Right renal pelvis (tissue), 4 donors: ENCODE data around the gene PPARGC1A. TPM values are rescaled to one million over a fixed set of nuclear protein-coding genes. Genes with fewer than 3 reads are reported as not detected.
A peak's percentile ranks its signal among the peaks of the same experiment; 100 is the strongest.

Source experiments
- DNase-seq, 4 donors: peaks; one replicate each; pipeline ENCODE4 v3.0.0-alpha.2; 2013; ENCODE audit warnings: low read depth in 4 of 4, low spot score in 3 of 4, missing footprints in 1 of 4
- polyA plus RNA-seq, 4 donors: library from polyadenylated mRNA; unstranded; fragments of 120-200 nt; gene quantifications; one replicate each; pipeline ENCODE4 v1.2.1, GENCODE V29; 2013; ENCODE audit not compliant: insufficient read length in 4 of 4

The PPARGC1A gene
- polyA plus RNA-seq, 4 donors: 25.0 to 35.5 (median 34.2) TPM

DNA sequence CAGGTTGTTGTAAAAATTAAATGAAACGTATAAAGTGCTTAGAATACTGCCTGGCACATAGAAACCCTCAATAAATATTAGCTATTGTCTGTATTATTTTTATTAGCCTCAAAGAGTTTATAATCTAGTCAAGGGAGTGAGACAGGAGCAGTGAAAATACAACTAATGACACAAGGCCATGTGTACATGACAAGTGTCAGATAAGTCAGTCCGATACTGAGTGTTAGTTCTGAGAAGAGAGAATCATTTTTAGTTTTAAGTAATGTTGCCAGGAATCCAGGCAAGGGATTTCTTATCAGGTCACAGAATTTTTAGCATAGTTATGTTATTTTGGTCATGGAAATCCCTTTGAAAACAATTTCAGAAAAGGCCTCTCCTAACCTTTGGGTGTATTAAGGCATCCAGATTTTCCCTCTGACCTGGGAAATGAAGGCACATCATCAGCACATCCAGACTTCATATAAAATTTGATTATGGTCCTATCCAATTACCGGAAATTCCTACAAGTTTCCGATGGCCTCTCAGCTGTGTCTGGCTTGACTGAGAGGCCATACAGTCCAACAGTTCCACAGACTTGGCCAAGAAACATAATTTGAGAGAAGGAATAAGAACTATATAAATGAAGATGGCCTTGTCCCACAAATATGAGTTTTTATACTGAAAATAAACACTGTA lies 35.7 kb downstream of the PPARGC1A start:
- DNase-seq: no peak

DNA sequence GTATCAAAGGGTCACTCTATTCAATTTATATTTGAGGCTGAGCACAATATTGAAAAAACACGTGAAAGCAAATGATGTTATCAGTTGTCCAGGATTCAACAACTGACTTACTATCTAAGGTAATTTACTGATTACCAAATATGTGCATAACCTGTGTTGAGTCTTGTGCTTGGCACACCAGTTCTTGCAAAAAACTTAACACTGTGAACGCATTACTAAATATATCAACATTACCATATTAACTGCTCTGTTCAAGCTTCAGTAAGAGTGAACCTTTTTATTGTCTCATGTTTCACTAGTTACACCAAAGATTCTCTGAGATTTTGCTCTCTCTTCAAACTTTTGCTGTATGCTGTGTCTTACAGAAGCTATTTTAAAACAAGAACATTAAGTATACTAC lies 38.4 kb downstream of the PPARGC1A start:
- DNase-seq: no peak

DNA sequence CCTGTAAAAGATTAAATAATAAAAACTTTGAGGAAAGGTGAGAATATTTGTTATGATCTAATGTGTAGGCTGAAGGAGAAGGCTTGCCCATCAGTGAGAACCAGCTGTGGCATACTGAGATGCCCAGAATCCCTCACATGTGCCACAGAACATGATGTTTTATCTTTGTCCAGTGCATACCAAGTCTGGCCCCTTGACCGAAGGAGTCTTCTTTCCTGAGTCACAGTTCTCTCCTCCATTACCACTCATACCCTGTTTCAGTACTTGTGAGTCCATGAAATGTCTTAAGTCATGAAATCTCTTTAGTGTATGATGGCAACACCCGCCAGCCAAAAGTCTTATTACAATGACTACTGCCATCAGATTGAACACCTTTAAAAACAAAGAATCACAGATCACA lies 42.7 kb downstream of the PPARGC1A start:
- DNase-seq: no peak

DNA sequence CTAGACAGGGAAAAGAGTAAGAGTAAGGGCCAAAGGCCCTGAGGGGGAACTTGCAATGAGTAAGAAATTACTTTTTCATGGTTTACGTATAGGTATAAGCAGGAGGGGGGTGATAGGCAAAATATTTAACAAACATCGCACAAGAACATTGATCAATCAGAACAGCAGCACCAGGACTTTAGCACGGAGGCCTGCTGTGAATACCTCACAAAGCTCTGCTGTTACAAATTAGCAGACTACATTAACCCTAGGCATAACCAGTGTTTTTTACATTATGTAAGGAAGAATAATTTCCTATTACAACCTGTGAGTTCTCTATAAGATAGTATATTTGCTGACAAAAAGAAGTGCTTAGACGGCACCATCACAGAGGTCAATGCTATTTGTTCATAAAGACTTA lies 44.9 kb downstream of the PPARGC1A start:
- DNase-seq: no peak

DNA sequence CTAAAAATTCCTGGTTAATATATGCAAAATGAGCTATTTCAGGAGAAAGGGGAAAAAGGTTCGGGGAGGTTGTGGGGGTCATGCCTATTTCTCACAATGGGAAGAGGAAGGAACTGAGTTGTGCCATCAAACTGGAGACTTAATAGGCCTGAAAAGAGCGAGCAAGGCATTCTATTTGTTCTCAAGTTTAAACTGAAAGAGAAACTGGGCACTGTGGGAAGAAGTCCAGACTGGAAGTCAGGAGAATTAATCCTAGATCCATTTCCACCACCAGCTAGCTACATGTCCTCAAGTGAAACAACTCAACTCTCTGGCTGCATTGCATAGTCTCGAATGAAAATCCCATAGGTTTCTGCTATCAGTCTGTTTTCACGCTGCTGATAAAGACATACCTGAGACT lies 50.6 kb downstream of the PPARGC1A start:
- no peak for DNase-seq

DNA sequence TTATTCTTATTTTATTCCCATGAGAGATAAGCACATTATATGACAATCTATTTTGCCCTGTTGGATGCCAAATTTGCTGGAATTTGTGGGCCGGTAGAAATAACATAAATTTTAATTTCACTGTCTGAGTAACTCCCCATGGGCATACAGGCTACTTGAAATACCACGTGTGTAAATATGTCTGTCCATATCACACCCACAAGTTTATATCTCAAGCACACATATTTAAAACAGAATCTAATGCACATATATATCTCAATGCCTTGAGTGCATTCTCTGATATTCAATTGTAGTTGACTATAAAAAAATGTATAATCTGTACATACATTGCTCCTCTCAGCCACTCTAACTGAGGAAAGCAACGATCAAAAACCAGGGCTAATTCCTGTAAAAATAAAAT lies 51.2 kb downstream of the PPARGC1A start:
- no peak for DNase-seq

DNA sequence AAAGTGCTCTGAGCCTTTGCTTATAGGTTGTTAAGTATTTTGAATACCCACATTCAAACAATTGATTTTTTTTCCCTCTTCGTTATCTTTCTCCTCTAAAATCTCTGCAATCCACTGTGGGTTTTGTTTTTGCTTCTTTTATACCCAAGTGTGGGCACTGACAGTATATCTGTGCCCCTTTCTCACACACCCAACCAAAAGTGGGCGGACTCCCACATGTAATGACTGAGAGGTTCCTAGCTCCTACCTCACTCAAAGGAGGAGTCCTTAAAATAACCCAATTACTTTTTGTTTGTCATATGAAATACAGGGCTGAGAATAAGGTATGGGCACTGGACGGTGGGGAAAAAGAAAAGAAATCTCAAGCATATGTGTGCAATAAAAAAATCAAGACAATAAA lies 51.7 kb downstream of the PPARGC1A start:
- DNase-seq: no peak

DNA sequence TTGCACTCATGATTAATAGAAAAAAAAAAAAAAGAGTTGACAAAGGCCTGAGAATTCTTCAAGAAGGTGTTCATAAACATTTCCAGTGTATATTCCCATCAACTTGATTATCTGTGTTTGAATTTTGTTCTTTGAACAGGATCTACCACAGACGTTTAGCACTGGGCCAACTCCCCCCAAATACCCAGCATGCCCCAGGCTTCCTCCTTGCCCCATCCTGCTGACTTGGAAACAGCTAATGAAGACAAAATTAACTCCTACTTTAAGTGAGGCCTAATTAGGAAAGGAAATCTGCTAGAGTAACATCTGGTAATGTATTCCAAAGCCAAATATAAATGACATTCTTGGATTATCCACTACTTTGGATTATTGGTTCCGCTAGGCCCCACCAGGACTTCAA lies 52.5 kb downstream of the PPARGC1A start:
- no peak for DNase-seq

DNA sequence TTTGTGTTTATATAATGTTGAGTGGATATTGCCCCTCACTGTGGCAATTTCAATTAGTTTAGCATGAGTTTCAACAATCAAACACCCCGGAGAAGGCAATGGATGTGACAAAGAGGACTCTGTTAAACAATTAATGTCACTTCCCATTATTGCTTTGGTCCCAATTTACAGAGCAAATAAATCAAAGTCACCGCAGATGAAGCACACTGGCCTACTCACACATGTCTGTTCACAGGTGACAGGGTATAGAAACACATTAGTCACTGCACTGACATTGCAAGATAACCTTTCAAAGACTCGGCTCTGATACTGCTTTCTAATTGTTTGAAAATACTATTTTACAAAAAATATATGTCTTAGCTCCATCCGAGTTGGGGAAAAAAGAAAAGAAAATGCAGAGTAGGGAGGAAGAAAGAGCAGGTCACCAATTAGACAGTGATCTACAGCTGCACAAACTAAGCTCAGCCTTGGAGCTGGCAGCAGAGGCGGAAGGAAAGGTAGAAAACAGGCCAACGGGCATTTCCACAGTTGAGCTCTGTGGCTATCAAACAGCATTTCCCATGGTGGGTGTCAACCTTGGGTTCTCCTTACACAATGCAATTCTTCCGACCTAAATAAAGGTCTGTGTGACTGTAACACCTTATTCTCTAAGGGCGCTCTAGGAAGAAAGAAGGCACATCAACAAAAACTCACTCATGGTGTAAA lies 53.9 kb downstream of the PPARGC1A start:
- no peak for DNase-seq

DNA sequence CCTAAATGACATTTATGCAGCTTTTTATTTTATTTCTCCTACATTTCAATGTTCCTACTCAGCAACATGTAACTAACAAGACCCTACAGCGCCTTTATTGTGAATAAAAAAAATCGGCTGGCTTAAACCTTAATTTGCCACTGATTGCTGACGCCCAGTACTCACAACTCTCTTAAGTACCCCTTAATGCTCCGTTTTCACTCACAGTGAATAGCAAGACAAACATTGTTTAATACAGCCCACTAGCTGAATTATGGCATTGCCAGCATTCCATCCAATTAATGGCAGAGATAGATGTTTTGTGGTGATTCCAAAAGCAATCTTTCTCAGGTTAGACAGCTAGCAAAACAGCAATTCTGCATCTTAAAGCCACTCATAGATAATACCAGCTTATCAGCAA lies 61.1 kb downstream of the PPARGC1A start:
- no peak for DNase-seq

DNA sequence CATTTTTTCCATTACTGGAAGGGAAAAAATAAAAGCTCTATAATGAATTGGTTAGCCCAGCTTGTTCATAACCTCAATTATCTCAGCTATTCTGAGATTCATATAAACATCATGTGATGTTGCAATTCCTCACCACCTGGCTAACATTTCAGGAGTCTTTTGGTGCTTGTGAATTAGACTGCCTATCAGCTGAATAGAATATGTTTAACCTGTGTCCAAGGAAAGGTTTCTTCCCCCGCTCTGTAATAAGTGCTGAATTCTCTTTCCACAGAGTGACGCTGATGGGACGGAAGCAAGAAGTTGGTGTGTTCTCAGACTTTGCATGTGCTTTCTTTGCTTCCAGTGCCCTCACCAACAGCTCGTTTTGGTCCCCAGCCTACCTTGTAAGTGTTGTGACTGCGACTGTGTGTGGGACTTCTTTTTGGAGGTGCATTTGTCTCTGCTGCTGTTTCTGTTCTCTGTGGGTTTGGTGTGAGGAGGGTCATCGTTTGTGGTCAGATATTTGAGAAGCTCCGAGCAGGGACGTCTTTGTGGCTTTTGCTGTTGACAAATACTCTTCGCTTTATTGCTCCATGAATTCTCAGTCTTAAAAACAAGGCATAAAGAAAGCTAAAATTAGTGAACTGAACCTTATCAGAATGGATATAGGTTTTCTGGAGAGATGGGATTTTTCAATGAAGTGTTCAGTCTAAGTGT lies 61.7 kb downstream of the PPARGC1A start:
- no peak for DNase-seq

DNA sequence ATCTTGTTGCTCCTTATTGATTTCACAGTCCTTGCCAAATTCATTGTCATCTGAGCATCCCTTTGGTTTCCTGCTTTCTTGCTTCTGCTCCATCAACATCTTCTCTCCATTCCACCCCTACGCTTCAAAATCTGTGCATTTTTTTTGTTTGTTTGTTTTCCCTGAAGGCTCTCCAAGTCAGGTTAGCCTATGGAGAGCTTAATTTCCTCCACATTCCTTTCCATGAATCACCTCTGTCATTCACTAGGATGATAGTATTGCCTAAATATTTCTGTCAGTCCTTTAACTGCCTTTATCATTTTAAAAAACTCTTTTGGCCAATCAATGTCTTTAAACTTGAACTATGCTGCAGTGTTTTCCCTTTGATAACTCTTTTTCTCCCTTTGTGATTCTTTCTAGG lies 67.7 kb downstream of the PPARGC1A start:
- DNase-seq: no peak

DNA sequence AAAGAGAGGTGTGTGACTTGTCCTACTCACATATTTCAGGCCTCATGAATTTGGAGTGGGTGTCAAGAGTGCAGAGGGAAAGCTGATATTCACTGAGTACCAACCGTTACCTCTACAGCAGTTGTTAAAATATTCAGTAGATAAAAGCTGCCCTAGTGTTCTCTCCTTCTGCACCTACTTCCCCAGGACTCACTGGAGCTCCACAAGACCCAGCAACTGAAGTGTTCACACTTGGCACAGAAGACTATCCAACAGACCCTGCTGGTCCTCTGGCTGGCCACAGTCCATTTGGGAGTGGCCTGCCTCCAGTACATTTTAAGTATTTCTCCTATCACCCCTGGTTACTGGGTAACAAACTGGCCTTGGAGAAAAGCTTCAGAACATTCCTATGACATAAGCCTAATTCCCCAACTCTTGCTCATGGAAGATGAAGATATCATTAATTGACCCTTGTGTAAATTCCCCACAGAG lies 70.8 kb downstream of the PPARGC1A start:
- no peak for DNase-seq

DNA sequence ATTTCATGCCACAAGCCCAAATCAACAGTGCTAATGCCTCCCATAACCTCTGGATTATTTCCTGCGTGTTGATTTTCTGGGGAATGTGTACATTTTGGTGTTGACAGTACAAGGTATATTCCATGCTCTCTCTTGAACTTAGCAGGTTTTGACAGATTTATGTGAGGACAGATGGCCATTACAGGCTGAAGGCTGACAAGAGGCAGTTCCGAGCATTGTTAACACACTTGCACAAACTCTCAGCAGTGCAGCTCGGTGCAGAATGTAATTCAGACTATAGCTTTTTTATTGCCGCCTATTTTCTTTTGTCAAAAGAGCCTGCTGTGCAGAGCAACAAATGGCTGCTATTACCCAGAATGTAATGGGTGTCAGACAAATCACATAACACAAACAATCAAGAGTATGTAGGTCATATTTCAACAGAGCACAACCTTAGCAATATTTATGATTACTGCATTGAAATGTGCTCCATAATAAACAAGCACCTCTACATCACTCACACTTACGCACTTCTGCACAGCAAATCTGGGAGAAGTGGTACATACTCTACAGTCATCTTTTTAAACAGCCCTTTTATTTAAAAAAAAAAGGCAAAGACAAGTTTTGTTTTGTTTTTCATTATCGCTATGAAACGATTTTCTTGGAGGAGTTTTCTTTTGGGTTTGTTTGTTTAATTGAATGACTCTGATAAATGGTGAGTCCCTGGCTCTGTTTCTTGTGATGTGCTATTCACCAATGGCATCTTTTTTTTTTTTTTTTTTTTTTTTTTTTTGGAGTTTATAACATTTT lies 71.6 kb downstream of the PPARGC1A start:
- no peak for DNase-seq

DNA sequence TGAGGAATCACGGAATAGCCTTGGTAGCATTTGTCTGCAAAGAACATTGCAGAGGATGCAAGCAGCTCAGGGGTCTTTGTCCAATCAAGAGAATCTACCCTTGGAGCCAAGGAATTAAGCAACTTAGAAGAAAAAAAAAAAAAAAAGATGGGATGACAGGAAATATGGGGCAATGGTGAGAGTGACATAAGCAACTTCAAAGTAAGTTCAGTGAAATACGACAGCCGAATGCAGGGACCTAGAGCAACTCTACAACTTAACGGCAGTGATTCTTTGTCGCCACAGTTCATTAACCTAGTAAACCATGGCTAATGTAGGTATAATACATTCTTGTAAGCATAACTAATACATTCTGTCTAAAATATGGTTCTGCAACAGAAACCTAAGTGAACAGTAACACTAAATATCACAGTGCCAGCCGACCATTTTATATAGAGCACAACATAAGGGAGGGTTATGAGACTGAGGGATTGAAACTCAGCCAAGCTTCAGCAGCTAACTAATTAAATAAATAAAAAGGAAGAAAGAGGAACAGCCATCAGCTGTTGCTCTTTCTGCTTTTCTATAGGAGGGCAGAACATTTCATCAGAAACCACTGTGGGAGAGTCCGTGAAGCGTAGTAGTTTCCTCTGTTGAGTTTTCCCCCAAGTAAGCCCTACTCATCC lies 74.7 kb downstream of the PPARGC1A start:
- peak in 3 of 4 donors; percentile 14 to 28 (median 18) for DNase-seq

DNA sequence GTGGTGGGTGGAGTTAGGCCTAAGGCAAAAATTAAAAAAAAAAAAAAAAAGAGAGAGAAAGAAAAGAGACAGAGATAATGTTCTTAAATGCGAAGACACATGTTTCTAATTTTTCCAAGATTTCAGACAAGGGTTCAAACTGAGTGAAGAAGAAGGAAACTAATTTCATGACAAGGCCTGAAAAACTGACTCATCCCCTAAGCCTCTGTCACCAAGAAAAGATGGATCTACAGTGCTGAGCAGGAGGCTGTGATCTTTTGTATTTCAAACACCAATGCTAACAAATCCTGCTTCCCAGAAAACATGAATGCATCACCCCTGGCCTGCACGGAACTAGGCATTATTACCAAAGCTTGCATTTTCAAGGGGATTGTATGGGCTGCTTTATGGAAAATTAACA lies 75.3 kb downstream of the PPARGC1A start:
- no peak for DNase-seq

DNA sequence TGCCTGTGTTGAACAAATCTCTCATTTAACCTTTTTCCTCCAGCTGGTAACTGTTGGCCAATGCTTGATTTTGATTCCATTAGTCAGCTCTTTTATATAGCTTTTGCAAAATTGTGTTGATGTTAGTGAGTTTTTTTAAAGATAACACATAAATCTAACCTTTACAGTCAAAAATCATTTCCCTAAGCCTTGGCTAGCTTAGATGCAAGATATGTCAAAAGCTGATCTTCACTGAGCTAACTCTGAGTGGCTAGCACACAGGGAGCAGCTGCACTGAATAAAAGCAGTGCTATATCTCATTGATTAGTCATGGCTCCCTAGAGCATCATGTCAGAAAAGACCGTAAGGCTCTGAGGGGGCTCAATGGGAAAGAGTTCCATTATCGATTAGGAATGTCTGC lies 78.7 kb downstream of the PPARGC1A start:
- no peak for DNase-seq

DNA sequence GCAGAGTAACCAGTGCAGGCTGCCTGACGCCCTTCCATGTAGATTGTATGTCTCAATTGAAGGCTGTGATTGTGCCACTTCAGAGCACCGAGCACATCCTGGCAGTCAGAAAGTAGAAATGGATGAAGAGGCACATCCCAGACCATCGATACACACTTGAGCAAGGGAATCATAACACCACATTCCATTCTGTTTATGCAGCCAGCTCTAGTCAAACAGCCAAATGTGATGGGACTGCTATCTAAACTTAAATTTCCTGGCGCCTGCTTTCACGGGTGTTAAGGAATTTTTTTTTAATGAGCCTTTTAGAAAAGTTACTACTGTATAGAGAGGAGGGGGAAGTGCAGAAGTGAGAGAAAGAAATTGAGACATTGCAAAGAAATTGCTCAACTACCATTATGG lies 84.4 kb downstream of the PPARGC1A start:
- DNase-seq: no peak

DNA sequence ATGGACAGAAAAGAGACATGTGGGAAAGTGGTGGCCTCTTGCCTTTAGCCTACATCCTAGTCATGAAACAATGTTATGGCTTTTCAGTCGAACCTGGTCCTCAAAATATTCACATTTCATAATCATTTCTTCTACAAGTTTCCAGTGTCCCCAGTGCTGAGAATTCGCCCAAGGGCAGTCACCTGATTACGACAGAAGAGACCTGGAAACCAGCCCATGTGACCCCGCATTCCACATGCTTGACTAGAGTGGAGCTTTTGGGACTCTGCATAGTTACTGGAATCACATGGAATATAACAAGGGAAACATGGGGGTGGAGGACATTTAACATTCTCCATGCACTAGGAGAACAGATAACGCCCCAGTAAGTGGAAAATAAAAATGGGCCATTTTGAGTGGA lies 100.1 kb downstream of the PPARGC1A start:
- peak in 2 of 4 donors; percentile 33 to 46 for DNase-seq

DNA sequence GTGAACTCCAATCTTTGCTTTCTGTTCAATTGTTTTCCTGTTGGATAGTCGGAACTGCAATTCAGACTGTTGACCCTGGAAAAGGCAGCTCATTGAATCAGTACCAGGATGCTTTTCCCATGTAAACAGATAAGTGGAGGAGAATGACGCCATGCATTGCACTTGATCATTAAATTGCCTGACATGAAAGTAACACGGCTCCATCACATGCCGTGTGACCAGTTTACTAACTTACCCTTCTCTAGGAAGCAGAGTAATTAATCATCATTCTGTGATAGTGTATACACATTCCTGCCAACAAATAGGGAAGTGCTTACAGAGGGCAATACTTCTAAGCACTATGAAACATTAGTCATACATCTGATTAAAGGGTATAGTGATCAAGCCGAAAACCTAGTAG lies 101.4 kb downstream of the PPARGC1A start:
- no peak for DNase-seq
